ENCODE measurements around the gene STAT2.

STAT2 gene

DNA sequence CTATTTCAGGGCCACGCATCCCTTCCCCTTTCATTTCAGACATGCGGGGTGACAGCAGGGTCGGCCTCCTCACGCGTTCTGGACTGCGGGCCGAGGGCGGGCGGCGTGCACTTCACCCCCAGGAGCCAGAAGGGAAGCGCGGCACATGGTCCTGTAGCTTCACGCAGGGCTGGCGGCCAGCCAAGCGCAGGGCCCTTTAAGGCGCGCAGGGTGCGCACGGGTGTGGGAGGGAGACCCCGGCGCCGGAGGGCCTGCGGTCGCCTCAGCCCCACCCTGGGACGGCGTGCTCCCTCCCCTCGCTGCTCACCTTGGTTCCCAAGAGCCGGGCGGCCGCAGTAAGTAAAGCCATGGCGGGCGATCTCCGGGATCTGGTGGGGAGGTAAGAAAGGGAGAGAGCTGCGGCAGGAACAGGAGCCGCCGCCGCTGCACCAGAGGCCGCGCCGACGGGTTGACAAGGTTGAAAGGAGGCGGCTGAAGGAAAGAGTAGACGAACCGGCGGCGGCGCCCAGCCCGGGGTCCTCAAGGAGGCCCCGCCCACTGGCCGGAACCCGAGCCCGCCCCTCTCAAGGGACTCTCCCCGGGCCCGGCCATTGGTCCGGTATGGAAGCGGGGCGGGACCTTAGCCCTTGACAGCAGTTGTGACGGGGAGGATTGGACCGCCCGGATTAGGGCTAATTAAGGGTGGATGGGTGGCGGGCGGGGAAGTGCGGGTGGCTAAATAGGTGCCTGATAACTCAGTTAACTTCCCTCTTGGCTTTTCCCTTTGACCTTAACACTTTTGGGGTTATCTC is 59.9 kb downstream of the STAT2 start, which contains the start of gene CS:
TSS of gene CS (minus strand) at position 478 of the 791 bp plus-strand sequence. CDS start at position 349, 129 bp downstream.
- DNase-seq (ENCODE audit: low read depth) = peak; percentile 95
- no peak for TF ChIP-seq CTCF (IDR thresholded peaks at IDR 0.05; ENCODE audit: control insufficient read depth, extremely low read depth, insufficient read depth)
- H3K4me3 ChIP-seq (ENCODE audit: low read depth, low read length) = peak within 1 kb of the TSS; percentile 98

- H3K4me3 ChIP-seq (ENCODE audit: low read depth, low read length) = peak overlapping the region; percentile 98
- TF ChIP-seq CTCF (IDR thresholded peaks at IDR 0.05; ENCODE audit: control insufficient read depth, extremely low read depth, insufficient read depth) = no peak
- DNase-seq (ENCODE audit: low read depth) = peak; percentile 69
These were observed 60.5 kb downstream of the STAT2 start for GRCh38 chr12:56299308-56299852.

DNA sequence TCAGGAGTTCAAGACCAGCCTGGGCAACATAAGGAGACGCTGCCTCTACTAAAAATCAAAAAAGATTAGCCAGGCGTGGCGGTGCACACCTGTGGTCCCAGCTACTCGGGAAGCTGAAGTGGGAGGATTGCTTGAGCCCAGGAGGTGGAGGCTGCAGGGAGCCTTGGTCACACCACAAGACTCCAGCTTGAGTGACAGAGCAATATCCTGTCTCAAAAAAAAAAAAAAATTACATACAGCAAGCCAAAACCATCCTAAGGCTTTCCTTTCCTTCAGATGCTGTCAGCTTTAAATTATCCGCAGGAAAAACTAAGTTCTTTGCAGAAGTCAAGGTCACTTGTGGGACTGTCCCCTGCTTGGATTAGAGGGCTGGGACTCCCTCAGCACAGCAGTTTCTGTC is 61.1 kb downstream of the STAT2 start:
- TF ChIP-seq CTCF (IDR thresholded peaks at IDR 0.05; ENCODE audit: control insufficient read depth, extremely low read depth, insufficient read depth) = no peak
- H3K4me3 ChIP-seq (ENCODE audit: low read depth, low read length) = peak overlapping the region; percentile 98
- DNase-seq (ENCODE audit: low read depth) = no peak

DNA sequence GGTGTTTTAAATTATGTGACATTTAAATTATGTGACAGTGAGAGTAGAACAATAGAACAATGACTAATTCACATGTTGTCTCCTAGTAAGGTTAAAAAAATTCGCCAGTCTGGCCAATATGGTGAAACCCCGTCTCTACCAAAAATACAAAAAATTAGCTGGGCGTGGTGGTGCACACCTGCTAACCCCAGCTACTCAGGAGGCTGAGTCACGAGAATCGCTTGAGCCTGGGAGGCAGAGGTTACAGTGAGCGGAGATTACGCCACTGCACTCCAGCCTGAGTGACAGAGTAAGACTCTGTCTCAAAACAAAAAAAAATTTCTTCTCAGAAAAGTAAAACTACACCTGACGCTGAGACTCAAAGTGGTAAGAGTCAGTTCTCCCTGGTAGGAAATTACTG is 62.5 kb downstream of the STAT2 start:
- DNase-seq (ENCODE audit: low read depth) = no peak
- no peak overlapping the region for H3K4me3 ChIP-seq (ENCODE audit: low read depth, low read length)
- TF ChIP-seq CTCF (IDR thresholded peaks at IDR 0.05; ENCODE audit: control insufficient read depth, extremely low read depth, insufficient read depth) = no peak

DNA sequence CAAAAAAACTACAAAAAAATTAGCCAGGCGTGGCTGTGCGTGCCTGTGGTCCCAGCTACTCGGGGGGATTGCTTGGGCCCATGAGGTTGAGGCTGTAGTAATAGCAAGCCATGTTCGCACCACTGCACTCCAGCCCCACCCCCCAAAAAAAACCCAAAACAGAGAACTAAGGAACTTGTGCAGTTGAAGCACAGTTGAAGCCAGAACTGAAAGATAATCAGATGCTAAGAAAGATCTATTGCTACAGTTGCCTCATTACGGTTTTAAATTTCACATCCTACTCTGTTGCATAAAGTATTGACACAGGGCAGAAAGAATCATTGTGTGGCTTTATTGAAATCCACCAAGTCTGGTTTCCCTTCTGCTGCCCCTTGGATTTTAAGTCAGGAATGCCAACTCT is 63.6 kb downstream of the STAT2 start:
- no peak for TF ChIP-seq CTCF (IDR thresholded peaks at IDR 0.05; ENCODE audit: control insufficient read depth, extremely low read depth, insufficient read depth)
- no peak for DNase-seq (ENCODE audit: low read depth)
- H3K4me3 ChIP-seq (ENCODE audit: low read depth, low read length) = no peak overlapping the region

DNA sequence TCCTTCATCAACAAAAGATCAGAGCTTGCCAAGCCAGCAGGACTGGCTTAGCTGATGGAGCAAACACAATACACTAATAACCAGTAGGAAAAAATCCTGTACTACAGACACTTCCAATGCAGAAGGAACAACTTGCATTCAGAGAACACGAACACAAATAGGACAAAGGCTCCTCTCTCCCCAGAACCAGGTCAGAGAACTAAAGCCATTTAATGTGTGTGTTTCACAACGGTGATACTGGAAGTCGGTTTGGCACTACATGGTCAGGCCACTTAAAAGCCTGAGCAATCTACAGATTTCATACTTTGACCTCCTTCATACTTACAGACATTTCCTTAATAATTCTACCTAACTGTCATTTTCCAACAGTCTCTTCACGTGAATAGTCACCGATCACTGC is 66.1 kb downstream of the STAT2 start:
- no peak overlapping the region for H3K4me3 ChIP-seq (ENCODE audit: low read depth, low read length)
- no peak for DNase-seq (ENCODE audit: low read depth)
- no peak for TF ChIP-seq CTCF (IDR thresholded peaks at IDR 0.05; ENCODE audit: control insufficient read depth, extremely low read depth, insufficient read depth)

All from LNCaP clone FGC (cell line).